ENCODE measurements around the gene CMC2. TPM values are rescaled to one million over a fixed set of nuclear protein-coding genes. Genes with fewer than 3 reads are reported as not detected.

CMC2 gene
- total RNA-seq, 1 donor from 2014 or later: 6.6 TPM

DNA sequence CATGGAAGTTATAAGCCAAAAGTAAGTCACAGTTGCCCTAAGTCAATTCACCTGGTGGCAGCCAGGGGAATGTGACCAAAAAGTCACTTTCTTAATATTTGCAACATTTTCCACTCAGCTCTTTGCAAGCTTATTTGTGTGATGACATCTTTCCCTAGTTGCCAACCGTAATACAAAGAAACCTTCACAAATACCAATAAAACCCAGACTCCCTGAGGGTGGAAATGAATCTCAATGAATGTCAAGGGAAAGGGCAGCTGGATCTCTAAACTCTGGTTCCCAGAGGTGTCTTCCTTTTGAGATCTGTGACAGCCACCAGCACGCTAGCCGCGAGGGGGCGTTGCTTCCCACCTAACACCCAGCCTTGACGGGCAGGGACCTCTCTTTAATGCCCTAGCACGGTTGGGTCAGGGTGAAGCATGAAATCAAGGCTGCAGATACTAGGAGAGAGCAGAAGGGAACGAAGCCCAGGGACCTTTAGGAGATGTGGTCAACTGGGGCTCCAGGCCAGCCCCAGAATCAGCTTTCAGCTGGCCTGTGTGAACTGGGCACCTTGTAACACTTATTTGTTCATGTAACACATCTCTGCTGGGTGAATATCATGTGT is 82.2 kb downstream of the CMC2 start:
- DNase-seq (ENCODE audit: extremely low spot score in 2 of 2): no peak
- Histone ChIP-seq H3K4me1 (no peaks in the 10 kb centered on the region), H3K4me3 (no peak overlapping the region), H3K9me3 (no peaks in the 10 kb centered on the region), H3K36me3 (no peaks in the 10 kb centered on the region), H3K27ac (no peak overlapping the region), H3K27me3 (no peaks in the 10 kb centered on the region)
- intact Hi-C loops (cut with DNase I): no loop called here
- TF ChIP-seq POLR2AphosphoS5 (IDR thresholded peaks at IDR 0.05; ENCODE audit: insufficient read depth in 1 of 2, low read depth in 1 of 2) (no peak), CTCF (IDR thresholded peaks at IDR 0.05) (no peak), POLR2A (IDR thresholded peaks at IDR 0.05) (no peak)

DNA sequence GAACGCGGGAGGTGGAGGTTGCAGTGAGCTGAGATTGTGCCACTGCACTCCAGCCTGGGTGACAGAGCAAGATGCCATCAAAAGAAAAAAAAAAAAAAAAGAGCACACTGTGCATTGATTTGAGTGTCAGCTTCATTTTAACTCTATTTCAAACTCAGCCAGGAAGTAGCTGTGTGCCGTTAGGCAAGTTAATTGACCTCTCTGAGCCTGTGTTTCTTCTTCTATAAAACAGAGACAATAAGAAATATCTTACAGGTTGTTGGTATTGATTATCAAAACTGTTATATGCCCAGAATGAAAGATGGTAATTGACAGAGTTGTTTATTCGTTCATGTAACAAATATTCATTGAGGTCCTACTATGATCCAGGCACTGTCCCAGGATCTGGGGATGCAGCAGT is 83.3 kb downstream of the CMC2 start:
- no peaks in the 10 kb centered on the region for H3K36me3 ChIP-seq
- no peaks in the 10 kb centered on the region for H3K4me1 ChIP-seq
- H3K27me3 ChIP-seq: no peaks in the 10 kb centered on the region
- intact Hi-C loops (cut with DNase I): no loop called here
- H3K9me3 ChIP-seq: no peaks in the 10 kb centered on the region
- no peak overlapping the region for H3K4me3 ChIP-seq
- H3K27ac ChIP-seq: no peak overlapping the region
- DNase-seq (ENCODE audit: extremely low spot score in 2 of 2): no peak
- no peak for TF ChIP-seq CTCF (IDR thresholded peaks at IDR 0.05)
- no peak for TF ChIP-seq POLR2AphosphoS5 (IDR thresholded peaks at IDR 0.05; ENCODE audit: insufficient read depth in 1 of 2, low read depth in 1 of 2)
- TF ChIP-seq POLR2A (IDR thresholded peaks at IDR 0.05): no peak

Other genes with a start within 250 kb of the CMC2 start
- 2.9 TPM for gene CDYL2, start 202.3 kb downstream of the CMC2 start, total RNA-seq
- gene CENPN, start 329 bp upstream of the CMC2 start, total RNA-seq: 8.3 TPM
- 29.7 TPM for gene ATMIN, start 29.0 kb upstream of the CMC2 start, total RNA-seq
- 1.2 TPM for gene C16orf46, start 70.4 kb upstream of the CMC2 start, total RNA-seq
- 27.0 TPM for gene GCSH, start 89.5 kb upstream of the CMC2 start, total RNA-seq
- not detected for gene BCO1, start 231.8 kb upstream of the CMC2 start, total RNA-seq

All from vagina (tissue), 2 donors.